Natural killer cell (primary cell): Measurements from ENCODE around the gene SIRPB2. TPM values are rescaled to one million over a fixed set of nuclear protein-coding genes. Genes with fewer than 3 reads are reported as not detected.

ENCODE experiments used
- ATAC-seq, 3 donors: fragments of 150-1000 bp in 2 of 3; fragments of 200-7000 bp in 1 of 3; cut with Tn5 transposase; 1 replicate in 1 of 3; 2 replicates in 2 of 3; pipeline ENCODE4 v1.10.0; 2021; ENCODE audit warnings: mild to moderate bottlenecking in 2 of 3, moderate library complexity in 2 of 3
- DNase-seq, 2 donors: peaks; one replicate each; pipeline versions ENCODE4 v3.0.0 to v3.0.0-alpha.2; 2013 to 2021; ENCODE audit warnings: mixed read lengths in 1 of 2
- H3K27ac ChIP-seq: one replicate; pipeline ENCODE4 v1.5.1; 2013; ENCODE audit warnings: mild to moderate bottlenecking, low read length
- H3K27me3 ChIP-seq: one replicate; pipeline ENCODE4 v1.6.1; 2013; ENCODE audit warnings: low read length; ENCODE audit not compliant: control insufficient read depth, insufficient read depth
- H3K36me3 ChIP-seq: one replicate; pipeline ENCODE4 v1.6.1; 2013; ENCODE audit warnings: low read length; ENCODE audit not compliant: control insufficient read depth, insufficient read depth
- H3K4me1 ChIP-seq: one replicate; pipeline ENCODE4 v1.6.1; 2013; ENCODE audit warnings: low read length; ENCODE audit not compliant: control insufficient read depth, insufficient read depth
- H3K4me3 ChIP-seq: one replicate; pipeline ENCODE4 v1.5.1; 2013; ENCODE audit warnings: low read length
- H3K9me3 ChIP-seq: one replicate; pipeline ENCODE4 v1.6.1; 2013; ENCODE audit warnings: low read length; ENCODE audit not compliant: control insufficient read depth, insufficient read depth
- H3K27ac Mint-ChIP-seq, 2 donors: one replicate each; pipeline ENCODE4 v1.8.0; 2022; ENCODE audit warnings: mild to moderate bottlenecking in 2 of 2, mixed read lengths in 2 of 2, moderate library complexity in 1 of 2
- H3K27me3 Mint-ChIP-seq, 2 donors: one replicate each; pipeline ENCODE4 v1.8.0; 2022; ENCODE audit warnings: low read depth in 2 of 2, mixed read lengths in 2 of 2
- H3K36me3 Mint-ChIP-seq: one replicate; pipeline ENCODE4 v1.8.0; 2022; ENCODE audit warnings: mixed read lengths
- H3K4me1 Mint-ChIP-seq, 2 donors: one replicate each; pipeline ENCODE4 v1.8.0; 2022; ENCODE audit warnings: mixed read lengths in 2 of 2
- H3K4me3 Mint-ChIP-seq: one replicate; pipeline ENCODE4 v1.8.0; 2022; ENCODE audit warnings: mild to moderate bottlenecking, moderate library complexity, mixed read lengths
- H3K9me3 Mint-ChIP-seq, 2 donors: one replicate each; pipeline ENCODE4 v1.8.0; 2022; ENCODE audit warnings: mixed read lengths in 2 of 2
- WGBS: methylation state at CpG from one replicate; pipeline ENCODE4 v1.1.7; 2013; ENCODE audit warnings: missing lambda C conversion rate; ENCODE audit not compliant: insufficient coverage; 5-methylcytosine and 5-hydroxymethylcytosine counted together
- intact Hi-C: fragments of 100-400 bp; cut with micrococcal nuclease; formaldehyde crosslinking; loops from one replicate; pipeline ENCODE4 v1.14.2; 2022
- total RNA-seq, 4 donors: library from RNA; stranded (reverse); fragments of 120-200 nt in 1 of 4; gene quantifications; one replicate each; pipeline versions ENCODE4 v1.2.3 to v1.2.4, GENCODE V29; 2013 to 2022
- TF ChIP-seq, protein P1 (sequence below): fragments of 200-600 bp; IDR thresholded peaks from one replicate; pipeline ENCODE4 v1.8.0; 2022; ENCODE audit warnings: antibody characterized with exemption

The SIRPB2 gene
- total RNA-seq, 3 donors from 2014 or later (not counting 1 experiment from before 2014, with no cell fraction given): 1.1 to 2.2 (median 1.5) TPM

DNA sequence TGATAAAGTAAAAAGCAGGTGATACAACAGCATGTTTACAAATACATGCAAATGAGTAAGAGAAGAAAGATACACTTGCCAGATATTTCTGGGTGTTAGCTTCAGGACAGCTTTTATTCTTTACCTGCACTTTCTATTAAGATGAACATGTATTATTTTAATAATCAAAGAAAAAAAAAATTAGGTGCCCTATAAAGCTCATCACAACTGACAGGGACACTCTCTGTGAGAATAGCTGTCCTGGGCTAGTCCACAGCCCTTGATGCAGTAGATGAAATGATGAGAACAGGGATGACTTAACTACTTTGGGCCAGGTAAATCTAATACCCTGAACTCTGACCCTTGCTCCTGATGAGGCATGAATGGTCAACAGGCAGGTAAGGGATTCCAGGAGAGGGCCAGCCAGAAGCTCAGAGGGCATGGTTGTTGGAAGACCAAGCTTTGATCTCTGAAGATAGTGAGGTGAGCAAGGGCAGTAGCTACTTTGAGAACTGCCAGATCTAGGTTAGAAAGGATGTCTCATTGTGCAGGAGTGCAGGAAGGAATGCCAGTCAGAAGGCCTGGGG, 40.2 kb downstream of the SIRPB2 start:
- no peaks in the 10 kb centered on the region for H3K4me1 Mint-ChIP-seq
- H3K36me3 Mint-ChIP-seq: peaks cover 41% of the 10 kb centered on the region
- H3K4me1 ChIP-seq: no peaks in the 10 kb centered on the region
- H3K9me3 ChIP-seq: no peaks in the 10 kb centered on the region
- no peak for DNase-seq
- peaks cover 97% of the 10 kb centered on the region for H3K36me3 ChIP-seq
- H3K27ac Mint-ChIP-seq: no peak overlapping the region
- no peak overlapping the region for H3K27ac ChIP-seq
- TF ChIP-seq, protein P1, sequence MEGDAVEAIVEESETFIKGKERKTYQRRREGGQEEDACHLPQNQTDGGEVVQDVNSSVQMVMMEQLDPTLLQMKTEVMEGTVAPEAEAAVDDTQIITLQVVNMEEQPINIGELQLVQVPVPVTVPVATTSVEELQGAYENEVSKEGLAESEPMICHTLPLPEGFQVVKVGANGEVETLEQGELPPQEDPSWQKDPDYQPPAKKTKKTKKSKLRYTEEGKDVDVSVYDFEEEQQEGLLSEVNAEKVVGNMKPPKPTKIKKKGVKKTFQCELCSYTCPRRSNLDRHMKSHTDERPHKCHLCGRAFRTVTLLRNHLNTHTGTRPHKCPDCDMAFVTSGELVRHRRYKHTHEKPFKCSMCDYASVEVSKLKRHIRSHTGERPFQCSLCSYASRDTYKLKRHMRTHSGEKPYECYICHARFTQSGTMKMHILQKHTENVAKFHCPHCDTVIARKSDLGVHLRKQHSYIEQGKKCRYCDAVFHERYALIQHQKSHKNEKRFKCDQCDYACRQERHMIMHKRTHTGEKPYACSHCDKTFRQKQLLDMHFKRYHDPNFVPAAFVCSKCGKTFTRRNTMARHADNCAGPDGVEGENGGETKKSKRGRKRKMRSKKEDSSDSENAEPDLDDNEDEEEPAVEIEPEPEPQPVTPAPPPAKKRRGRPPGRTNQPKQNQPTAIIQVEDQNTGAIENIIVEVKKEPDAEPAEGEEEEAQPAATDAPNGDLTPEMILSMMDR: no peak
- no peaks in the 10 kb centered on the region for H3K27me3 Mint-ChIP-seq
- H3K4me3 ChIP-seq: no peak overlapping the region
- ATAC-seq: no peak
- intact Hi-C loops: no loop called here
- no peaks in the 10 kb centered on the region for H3K27me3 ChIP-seq
- no peak overlapping the region for H3K4me3 Mint-ChIP-seq
- H3K9me3 Mint-ChIP-seq: no peaks in the 10 kb centered on the region

DNA sequence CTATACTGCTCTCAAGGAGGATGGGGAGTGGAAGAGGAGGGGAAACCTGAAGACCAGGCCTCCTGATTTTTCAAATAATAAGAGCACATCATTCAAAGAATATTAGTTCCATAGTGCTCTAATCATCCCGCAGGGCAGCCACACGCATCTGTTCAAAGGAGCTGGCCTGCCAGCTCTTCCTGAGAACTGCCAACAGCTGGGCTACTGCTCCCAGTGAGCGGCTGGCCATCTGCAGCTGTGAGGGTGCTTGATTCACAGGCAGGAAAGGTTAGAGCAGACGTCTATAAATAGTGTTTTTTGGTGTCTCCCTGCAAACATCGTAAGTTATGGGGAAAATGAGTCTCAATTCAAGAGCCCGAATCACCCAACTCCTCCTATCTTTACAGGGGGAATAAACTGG, 41.9 kb downstream of the SIRPB2 start:
- no peaks in the 10 kb centered on the region for H3K9me3 ChIP-seq
- DNase-seq: no peak
- intact Hi-C loops: no loop called here
- no peak overlapping the region for H3K27ac Mint-ChIP-seq
- peaks cover 42% of the 10 kb centered on the region for H3K36me3 Mint-ChIP-seq
- peaks cover 97% of the 10 kb centered on the region for H3K36me3 ChIP-seq
- no peaks in the 10 kb centered on the region for H3K9me3 Mint-ChIP-seq
- no peaks in the 10 kb centered on the region for H3K27me3 Mint-ChIP-seq
- no peak overlapping the region for H3K4me3 Mint-ChIP-seq
- TF ChIP-seq, protein P1: no peak
- no peak for ATAC-seq
- H3K27ac ChIP-seq: no peak overlapping the region
- 100% methylated on average over 5 of the region's 6 CpGs for whole genome bisulfite sequencing
- no peaks in the 10 kb centered on the region for H3K27me3 ChIP-seq
- no peaks in the 10 kb centered on the region for H3K4me1 ChIP-seq
- H3K4me1 Mint-ChIP-seq: no peaks in the 10 kb centered on the region
- no peak overlapping the region for H3K4me3 ChIP-seq

DNA sequence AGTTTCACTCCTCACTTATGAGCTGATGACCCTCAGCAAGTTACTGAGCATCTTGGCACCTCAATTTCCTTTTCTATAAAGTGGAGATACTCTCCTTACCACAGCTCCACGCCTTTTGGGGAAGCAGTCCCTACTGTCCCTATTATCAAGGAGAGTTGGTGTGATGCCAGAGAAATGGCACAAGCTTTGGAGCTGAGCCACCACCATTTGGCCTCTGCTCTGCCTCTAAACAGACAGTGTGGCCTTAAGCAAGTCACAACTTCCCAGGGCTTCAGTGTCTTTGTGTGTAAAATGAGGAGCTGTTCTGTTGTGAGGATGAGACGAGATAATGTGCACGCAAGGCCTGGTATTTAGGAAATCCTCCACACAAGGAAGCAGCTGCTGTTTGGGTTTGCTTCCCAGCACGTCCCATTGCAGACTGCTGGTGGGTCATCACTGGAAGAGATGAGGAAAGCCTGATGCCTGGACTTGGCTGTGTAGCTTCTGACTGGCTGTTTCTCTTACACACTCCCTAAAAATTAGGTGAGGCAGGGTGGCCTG, 43.1 kb downstream of the SIRPB2 start:
- Mint-ChIP-seq H3K9me3 (no peaks in the 10 kb centered on the region), H3K4me1 (no peaks in the 10 kb centered on the region), H3K4me3 (no peak overlapping the region), H3K36me3 (peaks cover 44% of the 10 kb centered on the region), H3K27ac (no peak overlapping the region), H3K27me3 (no peaks in the 10 kb centered on the region)
- no peaks in the 10 kb centered on the region for H3K27me3 ChIP-seq
- ATAC-seq (no peak), DNase-seq (no peak)
- TF ChIP-seq, protein P1: no peak
- H3K4me1 ChIP-seq: no peaks in the 10 kb centered on the region
- H3K36me3 ChIP-seq: peaks cover 97% of the 10 kb centered on the region
- H3K9me3 ChIP-seq: no peaks in the 10 kb centered on the region
- intact Hi-C loops: no loop called here
- no peak overlapping the region for H3K27ac ChIP-seq
- H3K4me3 ChIP-seq: no peak overlapping the region
- WGBS: 96% methylated on average over 4 of the region's 4 CpGs

DNA sequence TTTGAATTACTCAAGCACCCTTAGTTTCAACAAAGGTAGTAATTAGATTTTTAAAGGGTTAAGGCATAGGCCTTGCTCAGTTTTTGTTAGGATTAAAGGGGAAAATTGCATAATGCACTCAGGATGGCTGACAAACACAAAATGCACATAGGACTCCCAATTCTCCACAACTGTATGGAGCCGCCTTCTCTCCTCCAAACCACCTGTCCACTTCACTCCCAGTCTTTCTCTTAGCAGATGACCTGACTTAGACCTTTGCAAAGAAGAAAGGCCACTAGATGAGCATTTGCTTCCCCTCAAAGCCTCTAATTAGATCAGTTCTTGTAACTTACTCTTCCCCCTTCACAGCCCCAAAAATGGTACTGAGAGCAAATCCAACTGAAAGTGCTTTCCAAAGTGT, 44.7 kb downstream of the SIRPB2 start:
- Histone ChIP-seq H3K9me3 (no peaks in the 10 kb centered on the region), H3K27ac (no peak overlapping the region), H3K27me3 (no peaks in the 10 kb centered on the region), H3K4me1 (no peaks in the 10 kb centered on the region), H3K4me3 (no peak overlapping the region), H3K36me3 (peaks cover 96% of the 10 kb centered on the region)
- intact Hi-C loops: no loop called here
- H3K9me3 Mint-ChIP-seq: no peaks in the 10 kb centered on the region
- DNase-seq: no peak
- no peaks in the 10 kb centered on the region for H3K4me1 Mint-ChIP-seq
- no peaks in the 10 kb centered on the region for H3K27me3 Mint-ChIP-seq
- no peak overlapping the region for H3K27ac Mint-ChIP-seq
- H3K4me3 Mint-ChIP-seq: no peak overlapping the region
- WGBS: 94% methylated on average over 1 of the region's 1 CpG
- no peak for ATAC-seq
- TF ChIP-seq, protein P1: no peak
- peaks cover 42% of the 10 kb centered on the region for H3K36me3 Mint-ChIP-seq
